NCI-H146 treated with DMSO at 0.1 percent for 48 hours (cell line): ENCODE measurements around the gene ZNF609.
A peak's percentile ranks its signal among the peaks of the same experiment; 100 is the strongest.

Experiments used
- DNase-seq: peaks from one replicate; lab custom pipeline; 2025; ENCODE audit not compliant: unreplicated experiment; lab: John Stamatoyannopoulos, UW

Gene ZNF609

DNA sequence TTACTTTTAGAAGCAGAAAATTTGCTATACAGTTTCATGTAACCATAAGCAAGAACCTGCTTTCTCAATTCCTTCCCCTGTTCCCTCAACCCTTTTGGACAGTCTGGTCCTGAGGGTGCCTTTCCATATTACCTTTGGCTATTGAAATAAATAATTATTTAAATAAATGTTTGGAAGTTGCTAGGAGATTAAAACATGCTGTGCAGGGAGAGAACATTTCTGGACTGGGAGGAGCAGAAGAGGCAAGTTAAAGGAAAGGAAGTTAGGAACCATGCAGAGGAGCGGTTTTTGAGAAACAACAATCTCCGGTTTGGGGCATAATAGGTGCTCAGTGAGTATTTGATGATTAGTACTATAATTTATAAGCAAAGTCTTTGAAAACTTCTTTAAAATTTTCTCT lies 41.8 kb downstream of the ZNF609 start:
- DNase-seq = no peak

DNA sequence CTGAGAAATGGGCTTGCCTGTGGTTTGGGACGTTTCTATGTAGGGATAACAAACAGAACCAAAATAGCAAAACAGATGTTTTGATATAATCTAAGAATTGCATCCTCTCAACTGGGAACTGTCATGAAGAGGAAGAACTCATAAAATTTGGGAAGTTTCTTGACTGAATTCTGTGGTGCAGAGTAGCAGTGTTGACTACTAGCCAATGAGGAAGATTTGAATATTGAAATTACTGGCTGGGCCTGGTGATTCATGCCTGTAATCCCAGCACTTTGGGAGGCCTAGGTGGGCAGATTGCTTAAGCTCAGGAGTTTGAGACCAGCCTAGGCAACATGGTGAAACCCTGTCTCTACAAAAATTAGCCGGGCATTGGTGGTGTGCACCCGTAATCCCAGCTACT lies 42.2 kb downstream of the ZNF609 start:
- no peak for DNase-seq

DNA sequence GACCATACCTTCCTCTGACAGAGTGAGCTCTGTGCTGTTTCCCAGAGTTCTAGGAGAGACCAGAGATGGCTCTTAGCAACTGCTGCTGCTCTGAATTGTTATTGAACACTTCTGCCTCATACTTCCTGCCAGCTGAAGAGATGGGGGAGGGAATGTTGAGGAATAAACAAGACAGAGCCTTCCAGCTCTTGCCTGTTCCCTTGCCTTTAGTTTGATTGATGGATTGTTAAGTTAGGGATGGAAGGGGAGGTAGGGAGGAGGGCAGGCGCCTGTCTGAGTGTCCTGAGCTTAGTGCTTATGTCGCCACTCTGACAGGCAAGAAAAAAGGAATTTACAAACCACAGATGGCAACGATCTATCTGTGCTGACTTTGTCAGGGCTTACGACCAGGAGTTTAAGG lies 42.8 kb downstream of the ZNF609 start:
- DNase-seq = no peak

DNA sequence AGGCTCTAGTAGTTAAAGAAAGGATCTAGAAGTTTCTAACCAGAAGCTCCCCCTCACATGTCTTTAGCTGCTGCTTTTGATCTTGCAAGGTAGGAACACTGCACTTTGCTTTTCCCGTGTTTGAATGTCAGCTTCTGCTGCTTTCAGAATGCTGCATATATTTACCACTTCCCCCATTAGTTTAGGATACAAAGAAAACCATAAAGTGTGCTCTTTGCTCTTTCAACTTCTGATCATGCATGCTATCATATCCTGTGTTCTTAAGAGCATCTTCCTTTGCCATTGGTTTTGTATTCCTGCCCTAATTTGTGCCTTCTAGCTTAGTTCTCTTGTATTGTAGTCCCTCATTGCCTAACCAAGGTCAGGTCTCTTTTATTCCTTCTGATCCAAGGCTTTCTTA lies 43.3 kb downstream of the ZNF609 start:
- DNase-seq = no peak

DNA sequence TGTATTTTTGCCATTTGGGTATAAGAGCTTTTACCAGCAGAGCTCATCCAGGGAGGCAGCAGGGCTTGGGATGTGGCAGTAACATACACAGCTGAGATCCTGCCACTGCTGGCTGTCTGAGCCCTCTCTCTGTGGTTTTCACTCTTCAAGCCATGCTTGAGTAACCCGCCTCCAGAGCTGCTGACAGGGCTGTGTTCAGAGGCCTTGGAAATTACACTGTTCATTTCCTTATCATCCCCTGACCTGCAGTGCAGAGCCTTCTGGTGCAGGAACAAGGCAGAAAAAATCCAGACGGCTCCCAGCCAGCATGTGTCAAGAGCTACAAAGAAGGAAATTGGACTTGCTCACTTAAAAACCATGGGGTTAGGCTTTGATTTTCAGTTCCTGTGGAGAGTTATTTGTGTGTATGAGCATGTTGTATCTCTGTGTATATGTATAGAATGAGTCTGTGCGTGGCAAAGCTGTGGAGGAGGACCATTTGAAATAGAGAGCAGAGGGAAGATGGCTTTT lies 47.0 kb downstream of the ZNF609 start:
- no peak for DNase-seq

DNA sequence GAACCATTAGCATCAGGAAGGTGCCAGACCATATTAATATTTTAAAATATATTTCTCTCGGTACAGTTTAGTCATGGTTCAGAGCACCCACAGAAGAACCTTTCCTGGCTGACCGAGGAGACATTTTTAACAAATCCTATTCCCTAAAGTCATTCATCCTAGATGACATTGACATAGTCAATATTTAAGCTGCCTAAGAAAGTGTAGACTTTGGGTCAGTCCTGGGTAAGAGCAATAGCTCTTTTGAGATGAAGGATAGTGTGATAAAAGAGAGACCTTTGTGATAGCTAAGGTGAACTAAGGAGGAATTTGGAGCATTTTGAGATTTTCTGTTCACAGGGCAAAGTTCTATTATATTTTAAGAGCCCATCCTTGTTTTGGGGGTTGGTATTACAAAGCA lies 47.5 kb downstream of the ZNF609 start:
- no peak for DNase-seq

DNA sequence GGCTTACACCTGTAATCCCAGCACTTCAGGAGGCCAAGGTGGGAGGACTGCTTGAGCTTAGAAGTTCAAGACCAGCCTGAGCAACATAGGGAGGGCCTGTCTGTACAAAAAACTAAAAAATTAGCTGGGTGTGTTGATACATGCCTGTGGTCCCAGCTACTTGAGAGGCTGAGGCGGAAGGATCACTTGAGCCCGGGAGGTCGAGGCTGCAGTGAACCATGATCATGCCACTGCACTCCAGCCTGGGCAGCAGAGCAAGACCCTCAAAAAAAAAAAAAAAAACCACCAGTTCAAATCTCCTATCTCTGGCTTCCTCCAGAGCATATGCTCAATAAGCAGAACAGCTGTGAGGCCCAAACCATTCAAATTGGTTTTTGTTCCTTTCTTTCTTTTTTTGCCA lies 53.4 kb downstream of the ZNF609 start:
- DNase-seq = no peak

DNA sequence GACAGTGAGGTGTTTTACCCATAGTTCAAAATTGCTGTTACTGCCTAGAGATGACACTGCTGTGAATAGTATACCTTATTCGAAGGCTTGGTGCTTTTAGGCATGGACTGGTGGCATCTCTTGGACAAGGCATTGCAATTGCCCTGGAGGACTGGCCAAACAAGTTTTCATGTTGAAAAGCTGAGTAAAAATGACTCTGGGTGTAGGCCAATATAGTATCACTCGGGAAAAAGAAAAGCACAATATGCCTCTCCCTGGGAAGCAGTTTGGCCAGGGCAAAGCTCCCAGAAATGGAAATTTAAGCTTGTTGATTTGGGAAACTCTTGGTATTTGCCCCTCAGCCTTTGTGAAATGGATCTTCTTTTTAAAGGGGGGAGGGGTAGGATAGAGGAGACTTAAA lies 54.8 kb downstream of the ZNF609 start:
- DNase-seq = no peak

DNA sequence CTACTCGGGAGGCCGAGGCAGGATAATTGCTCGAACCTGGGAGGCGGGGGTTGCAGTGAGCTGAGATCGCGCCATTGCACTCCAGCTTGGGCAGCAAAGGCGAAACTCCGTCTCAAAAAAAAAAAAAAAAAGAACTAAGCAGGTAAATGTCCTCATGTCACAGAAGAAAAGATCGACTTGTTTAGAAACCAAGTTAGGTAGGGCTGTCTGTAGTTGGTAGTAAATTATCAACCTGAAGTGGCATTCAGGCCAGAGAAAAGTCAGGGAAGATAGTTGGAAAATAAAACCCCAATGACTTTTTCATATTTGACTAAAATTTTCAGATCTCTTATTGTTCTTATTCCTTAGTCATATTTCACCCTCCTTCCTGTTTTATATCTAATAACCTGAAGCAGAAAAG lies 55.4 kb downstream of the ZNF609 start:
- no peak for DNase-seq

DNA sequence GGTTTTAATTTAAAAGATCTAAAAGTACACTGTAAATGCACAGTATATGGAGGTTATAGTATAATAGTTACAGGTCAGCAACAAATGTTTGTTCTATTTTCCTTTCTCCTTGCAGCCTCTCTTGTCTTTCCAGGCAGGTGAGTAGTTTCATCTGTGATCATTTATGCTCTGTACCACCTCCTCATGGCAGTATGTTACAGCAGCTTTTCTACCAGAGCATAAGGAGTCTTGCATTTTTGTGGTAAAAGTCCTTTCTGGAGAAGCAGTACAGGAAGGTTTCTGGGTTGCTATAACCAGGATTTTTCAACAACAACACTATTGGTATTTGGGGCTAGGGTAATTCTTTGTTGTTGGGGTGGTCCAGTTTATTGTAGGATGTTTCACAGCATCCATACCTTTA lies 59.5 kb downstream of the ZNF609 start:
- DNase-seq = no peak

DNA sequence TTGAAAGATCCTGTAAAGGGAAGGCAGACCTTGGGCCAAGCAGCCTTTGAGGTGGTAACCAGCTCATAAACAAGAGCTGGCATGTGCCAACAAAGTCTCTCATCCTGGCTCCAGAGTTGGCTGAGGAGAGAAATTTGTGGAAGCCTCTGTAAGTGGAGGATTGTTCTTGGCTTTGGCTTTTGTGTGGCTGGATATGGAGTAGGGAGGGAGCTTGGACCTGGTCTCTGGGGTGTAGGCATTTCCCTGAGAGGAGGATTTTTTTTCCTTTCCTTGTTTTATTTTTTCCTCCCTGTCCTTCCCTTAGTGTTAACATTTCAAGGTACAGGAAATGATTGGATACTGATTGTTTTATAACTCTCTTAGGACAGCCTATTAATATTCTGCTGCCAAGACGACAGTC lies 60.8 kb downstream of the ZNF609 start:
- DNase-seq = no peak

DNA sequence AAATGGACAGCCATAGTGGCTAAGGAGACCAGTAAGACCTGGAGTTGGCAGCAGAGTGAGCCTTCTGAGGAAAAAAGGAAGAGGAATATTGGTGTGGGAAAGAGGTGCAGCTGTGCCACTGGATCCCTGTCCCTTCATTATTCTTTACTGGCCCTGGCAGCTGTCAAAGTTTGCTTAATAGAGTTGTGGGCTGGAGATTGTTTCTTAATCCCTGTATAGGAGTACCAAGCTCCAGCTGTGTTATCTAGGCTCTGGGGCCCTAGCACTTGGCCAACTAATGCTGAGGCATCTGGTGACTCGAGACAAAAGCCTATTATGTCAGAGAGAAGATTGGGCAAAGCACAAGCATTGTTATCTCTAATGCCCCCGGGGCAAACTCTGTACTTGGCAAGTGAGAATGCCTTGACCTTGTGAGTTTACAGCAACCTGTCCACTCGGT lies 61.4 kb downstream of the ZNF609 start:
- DNase-seq = peak; percentile 15

DNA sequence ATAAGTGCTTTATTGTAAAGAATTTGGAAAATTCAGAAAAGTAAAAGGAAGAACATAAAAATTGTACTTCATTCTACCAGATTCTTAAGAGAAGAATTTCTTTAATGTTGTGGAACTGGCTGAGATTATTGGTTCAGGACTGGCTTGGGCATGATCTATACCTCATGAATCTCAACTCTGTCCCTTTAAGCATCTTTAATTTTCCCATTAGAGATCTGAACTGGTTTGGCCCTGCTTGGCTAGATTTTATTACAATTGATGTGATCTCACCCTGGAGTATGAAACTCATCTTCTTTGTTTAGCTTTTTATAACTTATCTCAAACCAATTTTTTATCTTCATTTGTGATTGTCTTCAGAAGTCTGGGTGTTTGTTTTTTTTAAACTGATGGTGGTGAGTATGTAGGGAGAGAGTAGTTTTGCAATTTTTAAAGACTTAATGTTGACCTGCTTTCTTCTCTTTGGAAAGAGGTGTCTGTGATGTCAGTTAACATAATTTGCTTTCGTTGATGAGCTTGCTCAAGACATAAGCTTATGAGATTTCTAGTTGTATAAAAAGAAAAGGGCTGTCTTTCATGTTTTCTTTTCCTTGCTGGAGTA lies 61.9 kb downstream of the ZNF609 start:
- no peak for DNase-seq

DNA sequence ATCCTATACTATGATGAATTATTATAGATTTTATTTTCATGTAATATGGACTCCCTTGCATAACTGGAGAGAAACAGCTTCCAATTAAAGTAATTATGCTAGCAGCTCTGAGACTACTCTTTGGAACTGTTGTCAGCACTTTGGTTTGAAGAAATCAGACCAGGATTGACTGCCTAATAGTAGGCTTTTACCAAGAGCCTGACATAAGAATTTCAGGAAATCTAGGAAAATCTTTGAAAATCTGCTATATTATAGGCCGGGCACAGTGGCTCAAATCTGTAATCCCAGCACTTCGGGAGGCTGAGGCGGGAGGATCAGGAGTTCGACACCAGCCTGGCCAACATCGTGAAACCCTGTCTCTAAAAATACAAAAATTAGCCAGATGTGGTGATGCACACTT lies 62.9 kb downstream of the ZNF609 start:
- no peak for DNase-seq

DNA sequence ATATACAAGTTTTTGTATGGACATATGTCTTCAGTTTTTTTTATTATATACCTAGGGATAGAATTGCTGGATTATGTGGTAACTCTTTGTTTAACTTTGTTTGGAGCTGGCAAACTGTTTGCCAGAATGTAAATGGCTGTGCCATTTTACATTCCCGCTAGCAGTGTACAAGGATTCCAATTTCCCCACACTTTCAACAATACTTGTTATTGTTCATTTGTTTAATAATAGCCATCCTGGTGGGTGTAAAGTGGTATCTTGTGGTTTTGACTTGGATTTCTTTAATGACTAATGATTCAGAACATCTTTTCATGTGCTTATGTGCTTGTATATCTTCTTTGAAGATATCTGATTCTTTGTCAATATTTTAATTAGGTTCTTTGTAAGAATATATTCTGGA lies 64.4 kb downstream of the ZNF609 start:
- DNase-seq = no peak

DNA sequence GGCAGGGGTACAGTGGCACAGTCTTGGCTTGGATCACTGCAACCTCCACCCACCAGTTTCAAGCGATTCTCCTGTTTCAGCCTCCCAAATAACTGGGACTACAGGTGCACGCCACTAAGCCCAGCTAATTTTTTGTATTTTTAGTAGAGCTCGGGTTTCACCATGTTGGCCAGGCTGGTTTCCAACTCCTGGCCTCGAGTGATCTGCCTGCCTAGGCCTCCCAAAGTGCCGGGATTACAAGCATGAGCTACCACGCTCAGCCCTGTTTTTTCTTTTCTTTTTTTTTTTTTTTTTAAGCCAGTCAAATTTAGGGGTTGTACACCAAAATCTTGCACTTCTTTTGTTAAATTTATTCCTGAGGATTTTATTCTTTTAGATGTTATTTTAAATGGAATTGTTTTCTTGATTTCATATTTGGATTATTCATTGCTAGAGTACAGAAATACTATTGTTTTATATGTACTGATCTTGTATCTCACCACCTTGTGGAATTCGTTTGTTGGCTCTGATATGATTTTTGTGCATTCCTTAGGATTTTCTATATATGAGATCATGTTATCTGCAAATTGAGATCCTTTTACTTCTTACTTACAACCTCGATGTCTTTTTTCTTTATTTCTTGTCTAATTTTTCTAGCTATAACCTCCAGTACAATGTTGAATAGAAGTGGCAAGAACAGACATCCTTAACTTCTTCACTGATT lies 65.6 kb downstream of the ZNF609 start:
- no peak for DNase-seq

DNA sequence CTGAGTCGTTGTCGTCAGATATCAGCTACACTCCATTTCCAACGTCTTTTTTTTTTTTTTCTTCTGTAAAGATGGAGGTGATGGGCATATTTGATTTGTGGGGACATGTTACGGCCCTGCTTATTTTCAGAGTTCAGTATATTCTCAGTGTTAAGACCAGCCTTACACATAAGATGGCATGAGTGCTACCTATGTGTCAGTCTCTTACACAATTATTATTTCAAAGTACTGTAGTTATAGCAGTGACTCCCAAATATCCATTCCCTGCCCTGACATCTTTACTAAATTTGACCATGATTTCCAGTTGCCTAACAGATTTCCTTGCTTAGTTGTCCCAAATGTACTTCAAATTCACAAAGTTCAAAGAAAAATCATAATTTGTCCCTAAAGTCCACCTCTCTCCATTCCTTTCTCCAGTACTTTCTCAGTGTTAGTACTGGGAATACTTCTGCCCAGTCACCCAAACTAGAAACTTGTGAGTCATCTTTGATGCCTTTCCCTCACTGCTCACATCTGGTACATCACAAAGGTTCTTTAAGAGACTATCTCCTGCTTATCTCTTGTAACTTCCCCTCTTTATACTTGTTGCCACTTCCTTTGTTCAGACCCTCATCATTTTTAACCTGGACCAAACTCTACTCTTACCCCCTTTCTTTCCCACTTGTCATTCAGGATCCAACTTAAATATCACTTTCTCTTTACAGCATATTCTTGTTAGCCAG lies 67.0 kb downstream of the ZNF609 start:
- DNase-seq = no peak

DNA sequence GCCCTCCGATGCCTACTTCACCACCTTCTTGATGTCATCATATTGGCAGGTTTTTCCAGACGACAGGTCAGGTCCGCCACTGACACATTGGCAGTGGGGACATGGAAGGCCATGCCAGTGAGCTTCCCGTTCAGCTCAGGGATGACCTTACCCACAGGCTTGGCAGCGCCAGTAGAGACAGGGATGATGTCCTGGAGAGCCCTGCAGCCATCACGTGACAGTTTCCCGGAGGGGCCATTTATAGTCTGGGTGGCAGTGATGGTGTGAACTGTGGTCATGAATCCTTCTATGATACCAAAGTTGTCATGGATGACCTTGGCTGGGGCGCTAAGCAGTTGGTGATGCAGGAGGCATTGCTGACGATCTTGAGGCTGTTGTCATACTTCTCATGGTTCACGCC lies 68.5 kb downstream of the ZNF609 start:
- no peak for DNase-seq

DNA sequence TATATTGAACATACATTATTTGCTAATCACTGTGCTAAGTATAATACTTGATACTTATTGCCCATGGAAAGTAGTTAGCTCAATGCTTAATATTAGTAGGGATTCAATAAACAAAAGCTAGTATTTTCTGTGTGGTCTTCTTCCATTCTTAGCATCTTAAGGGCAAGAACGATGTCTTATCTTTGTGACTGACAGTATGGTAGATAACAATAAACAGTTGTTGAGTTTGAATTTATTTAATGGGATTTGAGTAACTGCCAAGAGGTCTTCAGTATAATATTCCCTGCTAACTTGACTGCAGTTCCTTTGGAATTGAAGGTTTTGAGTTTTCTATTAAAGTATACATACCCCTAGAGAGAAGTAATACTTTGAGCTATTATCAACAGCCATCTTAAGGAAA lies 70.1 kb downstream of the ZNF609 start:
- DNase-seq = no peak

DNA sequence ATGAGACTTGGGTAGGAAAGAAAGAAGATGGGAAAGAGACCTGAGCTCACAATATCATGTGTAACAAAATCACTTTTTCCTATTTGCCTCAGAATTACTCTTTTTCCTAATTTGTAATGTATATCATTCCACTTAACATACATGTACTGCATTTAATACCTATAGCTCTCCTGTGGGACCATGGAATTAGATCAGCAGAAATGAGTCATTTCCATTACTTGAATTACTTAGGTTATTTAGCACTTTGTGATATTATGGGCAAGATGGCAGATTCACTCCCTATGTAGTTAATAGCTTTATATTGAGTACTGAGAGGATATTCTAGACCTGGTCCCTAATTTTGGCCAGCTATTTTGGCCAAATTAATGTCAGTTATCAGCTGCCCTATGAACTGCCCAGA lies 70.5 kb downstream of the ZNF609 start:
- no peak for DNase-seq

DNA sequence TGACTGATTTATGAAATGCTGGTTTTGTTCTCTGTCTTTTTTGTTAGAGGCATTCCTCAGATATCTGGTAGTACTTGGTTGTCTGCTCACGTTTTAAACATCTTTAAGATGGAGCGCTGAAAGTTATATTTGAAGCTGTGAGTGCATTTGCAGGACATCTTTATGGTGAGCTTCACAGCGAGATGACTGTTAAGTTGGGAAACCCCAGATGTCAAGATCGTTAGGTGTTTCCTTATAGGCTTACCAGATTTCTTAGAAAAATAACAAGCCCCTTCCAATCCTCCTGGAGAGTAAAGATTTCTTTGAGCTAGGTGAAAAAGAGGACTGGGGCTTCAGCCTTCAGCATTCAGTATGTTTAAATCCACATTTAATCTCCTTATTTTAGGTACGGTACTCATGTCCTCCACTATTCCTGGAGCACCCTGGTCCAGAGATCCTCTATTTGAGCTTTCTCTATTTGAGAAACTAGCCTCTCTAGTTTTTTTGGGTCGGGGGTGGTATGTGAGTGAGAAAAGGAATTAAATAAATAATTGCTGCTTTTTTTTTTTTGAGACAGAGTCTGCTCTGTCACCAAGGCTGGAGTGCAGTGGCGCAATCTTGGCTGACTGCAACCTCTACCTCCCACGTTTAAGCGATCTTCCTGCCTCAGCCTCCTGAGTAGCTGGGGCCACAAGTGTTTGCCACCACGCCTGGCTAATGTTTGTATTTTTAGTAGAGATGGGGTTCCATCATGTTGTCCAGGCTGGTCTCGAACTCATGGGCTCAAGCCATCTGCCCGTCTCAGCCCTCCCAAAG lies 72.3 kb downstream of the ZNF609 start:
- no peak for DNase-seq
